Measurements from ENCODE around the gene DCPS.
"Not testable (repeated sequence)": the region's sequence is repeated elsewhere in the genome, so short reads cannot be mapped to it uniquely, and the experiment has no call there.

The DCPS gene

GRCh38 chr11:126358763-126359160 is 54.9 kb downstream of the DCPS start:
- Mint-ChIP-seq H3K36me3 (ENCODE audit: low read depth) (peaks cover 23% of the 10 kb centered on the region), H3K4me3 (no peak overlapping the region), H3K9me3 (no peaks in the 10 kb centered on the region), H3K4me1 (ENCODE audit: low read depth) (peaks cover 74% of the 10 kb centered on the region), H3K27me3 (no peaks in the 10 kb centered on the region), H3K27ac (no peak overlapping the region)
- intact Hi-C loops (cut with micrococcal nuclease): loop anchor here (5.0 kb wide), 2 partner anchors 34 to 46 kb away; no protein-coding TSS in a partner anchor

GRCh38 chr11:126359431-126360048 is 55.7 kb downstream of the DCPS start:
- intact Hi-C loops (cut with micrococcal nuclease): loop anchor here (5.0 kb wide), 2 partner anchors 33 to 47 kb away; no protein-coding TSS in a partner anchor
- Mint-ChIP-seq H3K27me3 (no peaks in the 10 kb centered on the region), H3K9me3 (no peaks in the 10 kb centered on the region), H3K36me3 (ENCODE audit: low read depth) (peaks cover 23% of the 10 kb centered on the region), H3K4me1 (ENCODE audit: low read depth) (peaks cover 80% of the 10 kb centered on the region), H3K4me3 (no peak overlapping the region), H3K27ac (no peak overlapping the region)

GRCh38 chr11:126360049-126360446 is 56.2 kb downstream of the DCPS start:
- Mint-ChIP-seq H3K9me3 (no peaks in the 10 kb centered on the region), H3K4me3 (no peak overlapping the region), H3K27me3 (no peaks in the 10 kb centered on the region), H3K36me3 (ENCODE audit: low read depth) (peaks cover 21% of the 10 kb centered on the region), H3K4me1 (ENCODE audit: low read depth) (peaks cover 76% of the 10 kb centered on the region), H3K27ac (no peak overlapping the region)
- intact Hi-C loops (cut with micrococcal nuclease): no loop called here

GRCh38 chr11:126361400-126361799 is 57.5 kb downstream of the DCPS start:
- no peak overlapping the region for H3K4me3 Mint-ChIP-seq
- no peaks in the 10 kb centered on the region for H3K27me3 Mint-ChIP-seq
- H3K9me3 Mint-ChIP-seq: no peaks in the 10 kb centered on the region
- intact Hi-C loops (cut with micrococcal nuclease): no loop called here
- H3K4me1 Mint-ChIP-seq (ENCODE audit: low read depth): peaks cover 80% of the 10 kb centered on the region
- peaks cover 18% of the 10 kb centered on the region for H3K36me3 Mint-ChIP-seq (ENCODE audit: low read depth)
- peak overlapping the region; percentile 25 for H3K27ac Mint-ChIP-seq

- Mint-ChIP-seq H3K4me1 (ENCODE audit: low read depth) (peaks cover 77% of the 10 kb centered on the region), H3K36me3 (ENCODE audit: low read depth) (peaks cover 18% of the 10 kb centered on the region), H3K4me3 (no peak overlapping the region), H3K27me3 (no peaks in the 10 kb centered on the region), H3K9me3 (no peaks in the 10 kb centered on the region), H3K27ac (peak overlapping the region; percentile 35)
- intact Hi-C loops (cut with micrococcal nuclease): no loop called here
Observed at GRCh38 chr11:126362879-126363655, 59.2 kb downstream of the DCPS start.

GRCh38 chr11:126363706-126364248 is 59.9 kb downstream of the DCPS start:
- Mint-ChIP-seq H3K27ac (peak overlapping the region; percentile 56), H3K36me3 (ENCODE audit: low read depth) (peaks cover 18% of the 10 kb centered on the region), H3K4me1 (ENCODE audit: low read depth) (peaks cover 77% of the 10 kb centered on the region), H3K9me3 (no peaks in the 10 kb centered on the region), H3K27me3 (no peaks in the 10 kb centered on the region), H3K4me3 (peak overlapping the region; percentile 13)
- intact Hi-C loops (cut with micrococcal nuclease): no loop called here

GRCh38 chr11:126364735-126365134 is 60.9 kb downstream of the DCPS start:
- intact Hi-C loops (cut with micrococcal nuclease); H3K27ac Mint-ChIP-seq: not testable (repeated sequence)
- peaks cover 17% of the 10 kb centered on the region for H3K36me3 Mint-ChIP-seq (ENCODE audit: low read depth)

GRCh38 chr11:126365508-126365907 is 61.6 kb downstream of the DCPS start:
- H3K9me3 Mint-ChIP-seq; intact Hi-C loops (cut with micrococcal nuclease); H3K27me3 Mint-ChIP-seq; H3K4me3 Mint-ChIP-seq: not testable (repeated sequence)
- Mint-ChIP-seq H3K27ac (peak overlapping the region; percentile 73), H3K4me1 (ENCODE audit: low read depth) (peaks cover 79% of the 10 kb centered on the region), H3K36me3 (ENCODE audit: low read depth) (peaks cover 11% of the 10 kb centered on the region)

More at GRCh38 chr11:126364735-126365134, 60.9 kb downstream of the DCPS start:
- H3K4me3 Mint-ChIP-seq: peak overlapping the region; percentile 40
- not testable (repeated sequence) for H3K27me3 Mint-ChIP-seq, H3K9me3 Mint-ChIP-seq
- H3K4me1 Mint-ChIP-seq (ENCODE audit: low read depth): peaks cover 77% of the 10 kb centered on the region

GRCh38 chr11:126366064-126366822 is 62.4 kb downstream of the DCPS start:
- intact Hi-C loops (cut with micrococcal nuclease): no loop called here
- H3K27ac Mint-ChIP-seq: peak overlapping the region; percentile 73
- peaks cover 6% of the 10 kb centered on the region for H3K36me3 Mint-ChIP-seq (ENCODE audit: low read depth)
- H3K4me3 Mint-ChIP-seq: no peak overlapping the region
- no peaks in the 10 kb centered on the region for H3K9me3 Mint-ChIP-seq
- no peaks in the 10 kb centered on the region for H3K27me3 Mint-ChIP-seq
- peaks cover 75% of the 10 kb centered on the region for H3K4me1 Mint-ChIP-seq (ENCODE audit: low read depth)

- H3K9me3 Mint-ChIP-seq; H3K4me3 Mint-ChIP-seq; H3K27me3 Mint-ChIP-seq; H3K36me3 Mint-ChIP-seq (ENCODE audit: low read depth); intact Hi-C loops (cut with micrococcal nuclease): not testable (repeated sequence)
- Mint-ChIP-seq H3K27ac (peak overlapping the region; percentile 73), H3K4me1 (ENCODE audit: low read depth) (peaks cover 70% of the 10 kb centered on the region)
Observed at GRCh38 chr11:126366823-126367654, 63.2 kb downstream of the DCPS start.

- H3K4me1 Mint-ChIP-seq (ENCODE audit: low read depth): peaks cover 72% of the 10 kb centered on the region
- H3K4me3 Mint-ChIP-seq; intact Hi-C loops (cut with micrococcal nuclease); H3K9me3 Mint-ChIP-seq; H3K27me3 Mint-ChIP-seq; H3K27ac Mint-ChIP-seq; H3K36me3 Mint-ChIP-seq (ENCODE audit: low read depth): not testable (repeated sequence)
Observed at GRCh38 chr11:126367806-126368205, 63.9 kb downstream of the DCPS start.

- H3K9me3 Mint-ChIP-seq; H3K4me3 Mint-ChIP-seq; intact Hi-C loops (cut with micrococcal nuclease); H3K36me3 Mint-ChIP-seq (ENCODE audit: low read depth); H3K27me3 Mint-ChIP-seq: not testable (repeated sequence)
- H3K4me1 Mint-ChIP-seq (ENCODE audit: low read depth): peaks cover 72% of the 10 kb centered on the region
- peak overlapping the region; percentile 26 for H3K27ac Mint-ChIP-seq
Observed at GRCh38 chr11:126368336-126369119, 64.7 kb downstream of the DCPS start.

GRCh38 chr11:126370016-126370415 is 66.2 kb downstream of the DCPS start:
- no peaks in the 10 kb centered on the region for H3K9me3 Mint-ChIP-seq
- H3K27ac Mint-ChIP-seq: no peak overlapping the region
- intact Hi-C loops (cut with micrococcal nuclease): no loop called here
- no peak overlapping the region for H3K4me3 Mint-ChIP-seq
- H3K4me1 Mint-ChIP-seq (ENCODE audit: low read depth): peaks cover 67% of the 10 kb centered on the region
- no peaks in the 10 kb centered on the region for H3K27me3 Mint-ChIP-seq
- H3K36me3 Mint-ChIP-seq (ENCODE audit: low read depth): peaks cover 9% of the 10 kb centered on the region
